OCI-LY7 (cell line): ENCODE measurements around the gene MTOR.

Experiments used
- EZH2phosphoT487 ChIP-seq: fragments of 200-600 bp; sonication (generic); IDR thresholded peaks from 2 replicates; pipeline ENCODE4 v1.6.1; 2018; ENCODE audit warnings: low read depth, borderline replicate concordance, mild to moderate bottlenecking, mixed run types, antibody characterized with exemption, low read length, moderate library complexity, mixed read lengths
- TF ChIP-seq, protein P1 (sequence below): fragments of 200-600 bp; sonication (generic); conservative IDR thresholded peaks from 2 replicates; pipeline ENCODE4 v1.5.1; 2014; ENCODE audit warnings: mild to moderate bottlenecking, antibody characterized with exemption, low read length, moderate library complexity, mixed read lengths

DNA sequence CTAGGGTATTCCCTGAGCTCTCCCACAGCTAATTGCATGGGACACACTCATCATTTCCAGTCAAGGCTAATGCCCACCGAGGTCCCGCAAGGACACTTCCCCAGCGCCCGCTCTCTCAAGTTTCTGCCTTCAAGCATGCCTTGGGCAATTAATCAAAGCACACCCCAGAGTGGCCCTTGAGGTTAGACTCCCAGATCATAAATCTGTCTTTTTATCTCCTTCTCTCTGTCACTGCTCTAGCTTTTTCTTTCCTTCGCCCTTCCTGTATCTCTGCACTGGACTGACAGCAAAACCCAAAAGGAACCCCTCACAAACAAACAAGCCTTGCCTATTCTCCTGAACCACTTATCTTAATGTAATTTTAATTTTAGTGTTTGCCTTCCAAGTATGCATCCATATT lies 154.8 kb downstream of the MTOR start:
- TF ChIP-seq EZH2phosphoT487: no peak
- TF ChIP-seq, protein P1, sequence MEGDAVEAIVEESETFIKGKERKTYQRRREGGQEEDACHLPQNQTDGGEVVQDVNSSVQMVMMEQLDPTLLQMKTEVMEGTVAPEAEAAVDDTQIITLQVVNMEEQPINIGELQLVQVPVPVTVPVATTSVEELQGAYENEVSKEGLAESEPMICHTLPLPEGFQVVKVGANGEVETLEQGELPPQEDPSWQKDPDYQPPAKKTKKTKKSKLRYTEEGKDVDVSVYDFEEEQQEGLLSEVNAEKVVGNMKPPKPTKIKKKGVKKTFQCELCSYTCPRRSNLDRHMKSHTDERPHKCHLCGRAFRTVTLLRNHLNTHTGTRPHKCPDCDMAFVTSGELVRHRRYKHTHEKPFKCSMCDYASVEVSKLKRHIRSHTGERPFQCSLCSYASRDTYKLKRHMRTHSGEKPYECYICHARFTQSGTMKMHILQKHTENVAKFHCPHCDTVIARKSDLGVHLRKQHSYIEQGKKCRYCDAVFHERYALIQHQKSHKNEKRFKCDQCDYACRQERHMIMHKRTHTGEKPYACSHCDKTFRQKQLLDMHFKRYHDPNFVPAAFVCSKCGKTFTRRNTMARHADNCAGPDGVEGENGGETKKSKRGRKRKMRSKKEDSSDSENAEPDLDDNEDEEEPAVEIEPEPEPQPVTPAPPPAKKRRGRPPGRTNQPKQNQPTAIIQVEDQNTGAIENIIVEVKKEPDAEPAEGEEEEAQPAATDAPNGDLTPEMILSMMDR: no peak
